ENCODE measurements around the gene MAST4.

MAST4 gene

GRCh38 chr5:66972004-66972403, 375.8 kb downstream of the MAST4 start:
- peaks cover 2% of the 10 kb centered on the region; the same call in 1 of the 2 replicates for H3K4me1 ChIP-seq (ENCODE audit: control insufficient read depth, insufficient read depth, low read length)
- H3K36me3 ChIP-seq (ENCODE audit: control insufficient read depth in 2 of 2, insufficient read depth in 1 of 2, low read length in 2 of 2) = no peaks in the 10 kb centered on the region
- no peak for TF ChIP-seq ZNF747 (tag by site-specific recombination; IDR thresholded peaks at IDR 0.05)
- no peak for TF ChIP-seq RBAK (tag by site-specific recombination; IDR thresholded peaks at IDR 0.05)
- no peak for TF ChIP-seq ZBTB6 (tag by site-specific recombination; IDR thresholded peaks at IDR 0.05)
- no peak for TF ChIP-seq ZNF768 (tag by site-specific recombination; IDR thresholded peaks at IDR 0.05)
- TF ChIP-seq ZSCAN16 (tag by site-specific recombination; IDR thresholded peaks at IDR 0.05) = no peak
- TF ChIP-seq ZNF18 (tag by site-specific recombination; IDR thresholded peaks at IDR 0.05) = no peak
- TF ChIP-seq ZNF140 (tag by site-specific recombination; IDR thresholded peaks at IDR 0.05) = no peak
- TF ChIP-seq ZNF704 (tag by site-specific recombination; IDR thresholded peaks at IDR 0.05) = no peak
- no peak for TF ChIP-seq ZBTB21 (tag by site-specific recombination; IDR thresholded peaks at IDR 0.05)
- TF ChIP-seq ZNF266 (tag by site-specific recombination; IDR thresholded peaks at IDR 0.05; ENCODE audit: low read depth) = no peak
- no peak for TF ChIP-seq ZNF530 (tag by site-specific recombination; IDR thresholded peaks at IDR 0.05; ENCODE audit: low read depth)
- TF ChIP-seq ZNF621 (tag by site-specific recombination; IDR thresholded peaks at IDR 0.05) = no peak
- TF ChIP-seq ZNF280D (tag by site-specific recombination; IDR thresholded peaks at IDR 0.05) = no peak
- no peak for TF ChIP-seq PATZ1 (tag by site-specific recombination; IDR thresholded peaks at IDR 0.05)
- ChIA-PET POLR2A (no interaction called here), CTCF (no interaction called here)
- no peaks in the 10 kb centered on the region for H3K9me3 ChIP-seq (ENCODE audit: control insufficient read depth, insufficient read depth, low read depth, low read length)
- no peak overlapping the region for H3K27ac ChIP-seq (ENCODE audit: extremely low read depth, low read depth, low read length)
- no peak overlapping the region for H3K4me3 ChIP-seq (ENCODE audit: low read depth, low read length)

- TF ChIP-seq ZSCAN16 (tag by site-specific recombination; IDR thresholded peaks at IDR 0.05) (no peak), ZBTB11 (tag by site-specific recombination; conservative IDR thresholded peaks at IDR 0.05; ENCODE audit: low read depth) (no peak), ZNF2 (tag by site-specific recombination; IDR thresholded peaks at IDR 0.05) (no peak), ZNF311 (tag by site-specific recombination; IDR thresholded peaks at IDR 0.05; ENCODE audit: borderline replicate concordance) (no peak), ZBTB1 (tag by site-specific recombination; IDR thresholded peaks at IDR 0.05) (no peak), ZNF658 (tag by site-specific recombination; IDR thresholded peaks at IDR 0.05) (no peak), ZNF558 (tag by site-specific recombination; IDR thresholded peaks at IDR 0.05) (no peak), RBAK (tag by site-specific recombination; IDR thresholded peaks at IDR 0.05) (no peak), ZNF600 (tag by site-specific recombination; IDR thresholded peaks at IDR 0.05) (no peak)
- Histone ChIP-seq H3K4me3 (ENCODE audit: low read depth, low read length) (no peak overlapping the region), H3K36me3 (ENCODE audit: control insufficient read depth in 2 of 2, insufficient read depth in 1 of 2, low read length in 2 of 2) (no peaks in the 10 kb centered on the region), H3K4me1 (ENCODE audit: control insufficient read depth, insufficient read depth, low read length) (no peaks in the 10 kb centered on the region; the same call in 1 of the 2 replicates), H3K27ac (ENCODE audit: extremely low read depth, low read depth, low read length) (no peak overlapping the region), H3K9me3 (ENCODE audit: control insufficient read depth, insufficient read depth, low read depth, low read length) (no peaks in the 10 kb centered on the region)
- POLR2A ChIA-PET = no interaction called here
- CTCF ChIA-PET = interaction anchor here (0.7 kb wide), 1 partner anchor 126 kb away, joined by 3 read pairs; no protein-coding TSS in a partner anchor
These were observed 378.1 kb downstream of the MAST4 start for GRCh38 chr5:66974256-66974655.
